Stimulated activated CD8-positive, alpha-beta memory T cell treated with anti-CD3 and anti-CD28 coated beads, Interleukin-4, amount 100 ng/mL, for 4 hours (primary cell): Measurements from ENCODE around the gene RAB4B.
"Not testable (repeated sequence)": the region's sequence is repeated elsewhere in the genome, so short reads cannot be mapped to it uniquely, and the experiment has no call there.

Source experiments
- DNase-seq, 2 donors: peaks; one replicate each; pipeline ENCODE4 v3.0.0-alpha.2; 2020; ENCODE audit warnings: low read depth in 2 of 2, low spot score in 1 of 2

The RAB4B gene, protein sequence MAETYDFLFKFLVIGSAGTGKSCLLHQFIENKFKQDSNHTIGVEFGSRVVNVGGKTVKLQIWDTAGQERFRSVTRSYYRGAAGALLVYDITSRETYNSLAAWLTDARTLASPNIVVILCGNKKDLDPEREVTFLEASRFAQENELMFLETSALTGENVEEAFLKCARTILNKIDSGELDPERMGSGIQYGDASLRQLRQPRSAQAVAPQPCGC

DNA sequence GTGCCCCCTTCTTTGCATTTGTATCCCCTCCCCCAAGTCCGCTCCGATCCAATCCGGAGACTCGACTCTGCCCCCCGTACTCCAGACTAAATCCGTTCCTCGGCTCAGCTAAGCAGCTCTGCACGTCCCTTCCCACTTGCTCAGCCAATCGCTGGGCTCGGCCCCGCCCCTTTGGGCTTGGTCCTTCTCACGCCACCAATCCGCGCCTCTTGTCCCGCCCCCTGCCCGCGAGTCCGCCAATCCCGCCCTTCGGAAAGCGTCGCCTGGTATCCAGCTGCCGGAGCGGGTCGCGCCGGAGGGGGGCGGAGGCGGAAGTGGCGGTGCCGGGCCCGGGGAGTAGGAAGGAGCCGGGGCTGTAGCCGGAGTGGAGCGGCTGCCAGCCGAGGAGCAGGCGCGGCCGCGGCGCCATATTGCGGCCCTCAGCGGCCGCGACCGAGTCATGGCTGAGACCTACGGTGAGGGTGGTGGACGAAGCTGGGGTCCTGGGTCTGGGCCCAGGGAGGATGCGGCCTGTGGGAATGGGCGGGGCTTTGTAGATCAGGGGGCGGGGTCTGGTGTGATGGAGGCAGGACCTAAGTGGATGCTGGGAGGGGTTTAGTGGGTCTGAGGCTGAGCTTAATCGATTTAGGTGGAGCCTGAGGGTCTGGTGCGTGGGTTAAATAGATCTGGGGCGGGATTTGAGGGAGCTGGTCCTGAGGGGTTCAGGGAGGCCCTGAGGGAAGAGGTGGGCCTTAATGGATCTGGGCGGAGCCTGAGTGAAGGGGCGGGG lies at the start of gene RAB4B:
RAB4B (plus strand) TSS at position 311 of the 769 bp plus-strand sequence; CDS start at position 440, 129 bp downstream.
- peak; percentile 98 to 100 for DNase-seq

DNA sequence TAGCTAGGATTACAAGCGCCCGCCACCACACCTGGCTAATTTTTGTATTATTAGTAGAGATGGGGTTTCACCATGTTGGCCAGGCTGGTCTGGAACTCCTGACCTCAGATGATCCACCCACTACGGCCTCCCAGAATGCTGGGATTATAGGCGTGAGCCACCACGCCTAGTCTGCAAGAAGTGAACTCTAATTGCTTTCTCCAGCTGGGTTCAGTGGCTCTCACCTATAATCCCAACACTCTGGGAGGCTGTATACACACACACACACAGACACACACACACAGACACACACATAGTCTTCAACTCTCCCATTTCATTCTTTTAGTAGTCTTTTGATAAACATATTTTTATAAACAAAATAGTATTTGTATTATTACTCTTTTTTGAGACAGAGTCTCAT lies 48.0 kb upstream of the RAB4B start:
- DNase-seq = not testable (repeated sequence)

DNA sequence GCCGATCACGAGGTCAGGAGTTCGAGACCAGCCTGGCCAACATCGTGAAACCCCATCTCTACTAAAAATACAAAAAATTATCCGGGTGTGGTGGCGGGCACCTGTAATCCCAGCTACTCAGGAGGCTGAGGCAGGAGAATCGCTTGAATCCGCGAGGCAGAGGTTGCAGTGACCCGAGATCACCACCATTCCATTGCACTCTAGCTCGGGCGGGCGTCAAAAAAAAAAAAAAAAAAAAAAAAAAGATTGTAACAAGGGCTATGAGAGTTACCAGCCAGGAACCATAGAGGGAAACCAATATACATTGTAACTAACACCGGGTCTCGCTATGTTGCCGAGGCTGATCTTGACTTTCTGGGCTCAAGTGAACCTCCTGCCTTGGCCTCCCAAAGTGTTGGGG lies 45.7 kb upstream of the RAB4B start:
- DNase-seq = not testable (repeated sequence)

DNA sequence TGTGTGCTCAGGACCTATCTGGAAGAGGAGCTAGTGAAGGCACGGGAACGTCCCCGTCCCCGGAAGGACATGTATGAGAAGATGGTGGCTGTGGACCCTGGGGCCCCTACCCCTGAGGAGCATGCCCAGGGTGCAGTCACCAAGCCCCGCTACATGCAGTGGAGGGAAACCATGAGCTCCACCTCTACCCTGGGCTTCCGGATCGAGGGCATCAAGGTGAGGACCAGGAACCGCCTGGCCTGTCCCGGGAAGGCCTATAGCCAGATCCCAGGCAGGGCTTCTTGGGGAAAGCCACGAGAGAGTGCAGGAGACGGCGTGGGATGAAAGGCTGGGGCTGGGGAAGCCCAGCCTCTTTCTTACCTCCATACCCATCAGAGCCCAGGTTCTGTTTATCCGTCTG lies 44.9 kb upstream of the RAB4B start:
- DNase-seq = no peak

DNA sequence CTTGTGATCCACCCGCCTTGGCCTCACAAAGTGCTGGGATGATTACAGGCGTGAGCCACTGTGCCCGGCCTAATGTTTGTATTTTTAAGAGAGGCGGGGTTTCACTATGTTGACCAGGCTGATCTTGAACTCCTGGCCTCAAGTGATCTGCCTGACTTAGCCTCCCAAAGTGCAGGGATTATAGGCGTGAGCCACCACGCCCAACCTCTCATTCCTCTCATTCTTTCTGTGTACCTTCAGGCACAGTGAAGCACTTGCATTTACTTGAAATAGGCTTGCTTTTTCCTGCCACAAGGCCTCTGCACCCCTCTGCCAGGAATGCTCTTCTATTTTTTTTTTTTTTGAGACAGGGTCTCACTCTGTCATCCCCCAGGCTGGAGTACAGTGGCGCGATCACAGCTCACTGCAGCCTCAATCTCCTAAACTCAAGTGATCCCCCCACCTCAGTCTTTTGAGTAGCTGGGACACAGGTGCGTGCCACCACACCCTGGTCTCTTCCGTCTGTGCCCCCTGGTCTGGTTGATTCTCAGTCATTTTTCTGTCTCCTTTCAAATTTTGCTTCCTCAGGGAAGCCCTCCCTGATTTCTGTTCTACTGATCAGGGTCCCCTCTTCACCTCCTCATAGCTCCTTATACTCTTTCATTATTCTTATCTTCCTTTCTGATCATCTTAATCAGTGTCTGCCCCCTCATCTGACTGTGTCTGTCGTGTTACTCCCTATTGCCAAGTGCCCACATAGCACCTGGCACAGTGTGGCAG lies 42.9 kb upstream of the RAB4B start:
- no peak for DNase-seq

DNA sequence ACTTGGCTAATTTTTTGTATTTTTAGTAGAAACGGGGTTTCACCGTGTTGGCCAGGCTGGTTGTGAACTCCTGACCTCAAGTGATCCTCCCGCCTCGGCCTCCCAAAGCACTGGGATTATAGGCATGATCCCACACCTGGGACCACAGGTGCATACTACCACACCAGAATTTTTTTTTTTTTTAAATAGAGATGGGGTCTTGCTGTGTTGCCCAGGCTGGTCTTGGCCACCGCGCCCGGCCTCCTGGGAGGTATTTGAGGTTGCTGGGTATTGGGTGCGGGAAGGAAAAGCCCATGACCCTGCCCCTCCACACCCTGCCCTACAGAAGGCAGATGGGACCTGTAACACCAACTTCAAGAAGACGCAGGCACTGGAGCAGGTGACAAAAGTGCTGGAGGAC lies 41.4 kb upstream of the RAB4B start:
- DNase-seq = no peak

DNA sequence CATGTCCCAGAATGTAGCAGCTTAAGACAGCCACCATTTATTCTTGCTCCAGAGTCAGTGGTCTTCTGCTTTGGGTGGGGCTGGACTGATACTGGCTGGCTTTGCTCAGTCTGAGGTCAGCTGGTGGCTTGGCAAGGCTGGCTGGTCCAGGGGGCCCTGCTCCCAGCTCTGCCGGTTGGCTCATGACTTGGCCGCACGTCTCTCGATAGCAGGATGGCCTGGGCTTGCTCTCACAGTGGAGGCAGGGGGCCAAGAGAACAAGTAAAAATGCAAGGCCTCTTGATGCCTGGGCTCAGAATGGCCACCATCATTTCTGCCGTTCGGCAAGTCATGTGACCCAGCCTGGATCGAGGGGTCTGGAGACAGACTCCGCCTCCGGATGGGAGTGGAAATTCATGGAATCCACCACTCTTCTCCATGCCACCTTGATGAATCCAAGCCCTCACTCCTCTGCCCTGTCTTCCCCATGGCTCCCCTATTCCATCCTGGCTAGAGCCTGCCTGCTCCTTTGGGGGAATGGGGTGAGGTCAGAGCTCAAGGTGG lies 40.9 kb upstream of the RAB4B start:
- no peak for DNase-seq

DNA sequence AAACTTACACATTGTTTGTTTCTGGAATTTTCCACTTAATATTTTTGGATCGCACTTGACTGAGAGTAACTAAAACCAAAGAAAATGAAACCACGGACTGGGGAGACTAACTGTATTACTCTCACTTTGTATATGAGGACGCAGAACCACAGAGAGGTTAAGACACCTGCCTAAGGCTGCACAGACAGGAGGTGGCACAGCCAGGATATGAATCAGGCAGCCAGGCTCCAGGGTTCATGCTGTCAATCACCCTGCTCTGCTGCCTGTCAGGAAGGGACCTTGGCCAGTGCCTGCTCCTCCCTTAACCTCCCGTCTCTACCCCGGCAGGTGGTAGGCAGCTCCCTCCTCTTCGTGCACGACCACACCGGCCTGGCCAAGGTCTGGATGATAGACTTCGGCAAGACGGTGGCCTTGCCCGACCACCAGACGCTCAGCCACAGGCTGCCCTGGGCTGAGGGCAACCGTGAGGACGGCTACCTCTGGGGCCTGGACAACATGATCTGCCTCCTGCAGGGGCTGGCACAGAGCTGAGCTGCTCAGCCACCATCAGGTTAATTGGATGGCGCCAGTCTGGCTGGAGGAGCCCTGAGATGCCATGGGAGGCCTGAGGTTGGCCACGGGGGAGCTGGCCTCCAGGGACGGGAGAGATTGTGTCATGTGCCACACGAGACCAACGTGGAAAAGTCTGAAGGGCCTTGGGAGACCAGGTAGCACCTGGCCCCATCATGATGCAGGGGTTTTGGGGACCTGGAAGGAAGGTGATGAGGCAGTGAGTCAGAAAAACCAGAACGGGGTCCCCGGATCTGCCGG lies 38.8 kb upstream of the RAB4B start:
- DNase-seq = no peak

DNA sequence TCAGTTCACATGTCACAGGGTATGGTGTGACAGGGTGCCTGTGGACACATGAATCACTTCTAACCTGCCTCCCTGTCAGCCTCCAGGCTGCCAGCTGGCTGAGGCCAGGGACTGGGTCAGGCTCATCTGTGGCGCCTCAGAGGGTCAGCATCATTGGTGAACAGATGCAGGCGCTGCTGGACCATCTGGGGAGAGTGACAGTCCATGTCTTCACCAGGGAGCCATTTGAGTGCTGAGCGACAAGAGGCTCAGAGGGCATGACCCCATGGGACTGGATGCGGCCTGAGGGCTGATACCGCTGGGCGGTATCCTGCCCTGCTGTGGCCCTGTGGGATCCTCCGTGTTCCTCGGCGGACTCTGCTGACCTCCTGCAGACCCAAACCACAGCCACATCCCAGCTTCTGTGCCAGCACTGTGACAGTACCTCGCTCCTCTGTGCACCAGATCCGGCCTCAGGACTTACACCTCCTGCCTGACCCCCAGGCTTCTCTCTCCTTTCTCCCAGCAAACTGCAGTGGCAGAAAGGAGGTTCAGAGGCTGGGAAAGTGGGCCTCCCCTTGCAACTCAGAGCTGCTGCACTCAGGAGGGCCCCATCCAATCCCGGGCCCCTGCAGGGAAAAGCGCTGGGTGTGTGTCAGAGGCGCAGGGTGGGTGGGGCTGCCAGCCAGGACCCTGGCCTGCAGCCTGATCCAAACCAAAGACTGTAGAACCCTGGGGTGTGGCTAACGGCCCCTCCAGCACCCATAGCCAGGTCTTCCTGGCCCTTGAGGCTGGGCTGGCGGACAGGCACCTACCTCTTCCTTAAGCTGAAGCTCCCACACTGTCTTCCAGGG lies 38.0 kb upstream of the RAB4B start:
- DNase-seq = no peak

DNA sequence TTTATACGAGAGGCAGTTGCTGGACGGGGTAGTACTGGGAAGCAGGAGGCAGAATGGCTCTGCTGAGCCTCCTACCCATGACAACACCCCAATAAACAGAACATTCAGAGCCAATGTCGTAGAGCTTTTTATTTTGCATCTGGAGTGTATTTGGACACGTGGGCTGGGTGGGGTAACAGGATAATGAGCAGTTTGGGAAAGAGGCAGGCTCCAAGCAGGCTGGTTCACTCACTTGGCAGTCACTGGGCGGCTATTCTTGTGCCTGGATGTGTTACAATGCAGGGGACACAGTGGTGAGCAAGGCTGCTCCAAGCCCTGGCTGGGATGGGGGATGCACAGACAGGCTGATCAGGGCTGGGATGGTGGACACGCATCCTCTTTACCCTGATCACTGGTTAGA lies 37.3 kb upstream of the RAB4B start:
- no peak for DNase-seq

DNA sequence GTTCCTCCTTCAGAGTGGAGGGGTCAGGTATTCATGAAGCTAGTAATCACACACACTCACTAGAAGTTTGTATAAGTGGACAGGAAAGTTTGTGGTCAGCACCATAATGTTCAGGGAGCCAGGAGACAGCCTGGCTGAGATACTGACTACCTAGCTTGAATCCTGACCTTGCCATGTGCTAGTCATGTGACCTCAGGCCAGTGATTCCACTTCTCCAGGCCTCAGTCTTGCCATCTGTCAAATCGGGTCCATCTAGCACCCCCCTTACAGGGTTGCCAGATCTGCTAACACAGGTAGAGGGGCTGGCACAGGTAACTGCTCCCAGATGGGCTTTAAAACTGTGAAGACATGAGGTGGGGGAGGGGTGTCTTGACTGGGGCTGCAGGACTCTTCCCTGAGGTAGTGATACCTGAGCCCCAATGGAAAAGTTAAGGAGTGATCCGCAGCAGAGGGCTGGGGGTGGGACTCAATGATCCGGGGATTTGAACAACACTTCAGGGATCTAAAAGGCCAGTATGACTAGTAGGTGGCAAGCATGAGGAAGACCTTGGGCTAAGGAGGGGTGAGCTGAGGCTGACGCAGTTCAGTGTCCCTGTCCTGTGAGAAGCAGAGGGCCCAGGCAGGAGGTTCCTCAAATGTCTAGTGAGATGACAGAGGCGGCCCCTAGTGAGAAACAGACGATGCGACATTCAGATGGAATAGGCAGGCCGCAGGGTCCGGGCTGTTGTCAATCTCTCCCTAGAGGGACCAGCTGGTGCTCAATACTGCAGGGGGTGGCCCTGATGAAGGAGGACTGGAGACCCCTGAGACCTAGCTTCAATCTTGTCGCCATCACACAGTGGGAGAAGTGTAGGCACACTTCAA lies 36.3 kb upstream of the RAB4B start:
- DNase-seq = no peak

DNA sequence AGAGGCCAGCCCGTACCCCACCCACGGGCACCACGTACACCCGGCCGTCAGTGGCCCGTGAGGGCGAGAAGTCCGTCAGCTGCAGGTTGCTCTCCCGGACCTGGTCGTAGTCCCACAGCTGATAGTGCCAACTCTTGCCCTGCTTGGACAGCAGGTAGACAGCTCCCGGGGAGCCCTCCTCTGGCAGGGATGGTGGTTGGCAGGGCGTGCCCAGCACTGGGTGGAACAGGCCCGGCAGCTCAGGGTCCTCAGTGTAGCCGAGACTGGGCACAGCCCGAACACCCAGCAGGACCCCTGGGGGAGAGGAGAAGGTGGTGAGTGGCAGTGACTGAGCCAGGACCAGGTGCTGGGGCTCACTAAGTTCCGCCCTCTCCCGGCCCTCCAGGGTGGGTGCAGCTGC lies 35.6 kb upstream of the RAB4B start:
- DNase-seq = no peak

DNA sequence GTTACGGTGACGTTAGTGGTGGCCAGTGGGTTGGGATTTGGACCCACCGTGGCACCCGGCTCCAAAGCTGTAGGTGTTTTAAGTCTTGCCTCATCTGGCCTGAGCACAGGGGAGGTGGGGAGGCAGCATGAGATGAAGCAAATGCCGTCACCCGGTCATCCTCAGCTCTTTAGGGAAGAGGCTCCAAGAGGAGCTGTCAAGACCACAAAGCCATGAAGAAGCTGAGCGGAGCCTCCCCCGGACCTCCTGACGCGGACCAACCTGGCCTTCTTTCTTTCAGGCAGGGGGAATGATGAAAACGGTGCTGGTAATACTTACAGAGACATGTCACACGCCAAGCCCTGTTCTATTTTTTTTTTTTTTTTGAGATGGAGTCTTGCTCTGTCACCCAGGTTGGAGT lies 35.2 kb upstream of the RAB4B start:
- no peak for DNase-seq

DNA sequence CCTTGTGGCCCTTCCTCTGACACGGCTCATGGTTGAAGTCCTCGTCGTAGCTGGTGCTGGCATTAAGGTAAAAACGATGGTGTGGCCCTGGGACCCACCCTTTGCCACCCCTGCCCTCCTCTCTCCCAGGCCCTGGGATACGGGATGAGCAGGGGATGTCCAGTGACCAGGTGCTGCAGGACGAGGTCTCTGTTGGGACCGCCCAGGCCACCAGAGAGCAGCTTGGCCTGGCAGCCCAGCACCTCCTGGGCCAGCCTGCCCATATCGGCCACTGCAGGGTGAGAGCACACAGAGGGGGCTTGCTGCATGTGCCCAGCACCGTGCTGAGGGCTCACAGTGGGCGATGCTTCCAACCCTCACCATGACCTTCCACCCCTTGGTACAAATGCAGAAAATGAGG lies 34.1 kb upstream of the RAB4B start:
- DNase-seq = no peak

DNA sequence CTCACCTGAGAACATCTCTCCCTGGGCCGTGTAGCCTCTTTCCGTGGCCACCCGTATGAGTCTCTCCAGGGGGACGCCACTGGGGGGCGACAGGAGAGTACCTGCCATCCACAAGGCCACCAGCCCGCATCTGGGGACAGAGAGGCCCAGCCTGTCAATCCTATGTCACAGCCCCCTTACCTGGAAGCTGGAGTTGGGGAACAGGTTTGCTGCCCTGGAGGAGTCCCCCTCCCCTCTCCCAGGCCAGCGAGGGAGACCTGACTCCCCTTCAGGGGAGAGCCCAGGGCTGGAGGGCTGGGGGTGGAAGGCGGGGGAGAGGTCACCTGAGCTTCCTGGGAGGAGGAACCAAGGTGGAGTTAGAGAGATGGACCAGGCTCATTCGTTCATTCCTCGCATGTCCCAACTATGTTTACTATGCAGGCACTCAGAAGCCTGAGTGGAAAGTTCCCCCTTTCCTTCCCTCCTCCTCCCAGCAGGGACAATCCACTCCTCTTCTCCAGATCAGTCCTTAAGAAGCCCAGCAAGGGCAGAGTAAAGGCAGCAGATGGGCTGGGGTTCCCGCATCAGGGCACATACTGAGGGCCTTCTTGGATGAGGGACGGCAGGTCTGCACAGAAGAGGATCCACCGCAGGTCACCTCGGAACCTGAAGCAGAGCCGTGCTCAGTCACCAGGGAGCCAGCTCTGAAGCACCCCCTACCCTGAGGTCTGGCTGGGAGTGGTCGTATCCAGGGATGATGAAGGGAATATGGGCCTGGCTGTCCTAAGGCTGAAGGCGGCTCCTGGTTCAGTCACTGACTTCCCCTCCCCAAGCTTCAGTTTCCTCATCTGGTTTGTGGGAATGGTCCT lies 33.3 kb upstream of the RAB4B start:
- DNase-seq = no peak

DNA sequence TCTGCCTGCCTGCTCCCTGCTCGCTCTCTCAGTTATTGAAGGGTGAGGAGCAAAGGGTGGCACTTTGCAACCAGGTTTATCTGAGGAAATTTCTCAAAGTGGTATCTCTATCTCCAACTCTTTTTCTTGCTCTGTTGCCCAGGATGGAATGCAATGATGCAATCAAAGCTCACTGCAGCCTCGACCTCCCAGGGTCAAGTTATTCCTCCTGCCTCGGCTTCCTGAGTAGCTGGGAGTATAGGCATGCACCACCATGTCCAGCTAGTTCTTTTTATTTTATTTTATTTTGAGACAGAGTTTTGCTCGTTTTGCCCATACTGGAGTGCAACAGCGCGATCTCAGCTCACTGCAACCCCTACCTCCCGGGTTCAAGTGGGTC lies 32.7 kb upstream of the RAB4B start:
- DNase-seq = no peak

DNA sequence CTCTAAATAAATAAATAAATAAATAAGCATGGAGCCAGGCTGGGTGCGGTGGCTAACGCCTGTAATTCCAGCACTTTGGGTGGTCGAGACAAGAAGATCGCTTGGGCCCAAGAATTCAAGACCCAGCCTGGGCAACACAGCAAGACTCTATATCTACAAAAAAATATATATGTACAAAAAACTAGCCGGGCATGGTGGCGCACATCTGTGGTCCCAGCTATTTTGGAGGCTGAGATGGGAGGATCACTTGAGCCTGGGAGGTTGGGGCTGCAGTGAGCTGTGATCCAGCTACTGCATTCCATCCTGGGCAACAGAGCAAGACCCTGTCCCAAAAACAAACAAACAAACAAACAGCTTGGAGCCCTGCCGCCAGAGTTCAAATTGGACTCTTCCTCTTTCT lies 30.5 kb upstream of the RAB4B start:
- no peak for DNase-seq
